Measurements from ENCODE around the gene ESD.
A peak's percentile ranks its signal among the peaks of the same experiment; 100 is the strongest.

ESD gene

DNA sequence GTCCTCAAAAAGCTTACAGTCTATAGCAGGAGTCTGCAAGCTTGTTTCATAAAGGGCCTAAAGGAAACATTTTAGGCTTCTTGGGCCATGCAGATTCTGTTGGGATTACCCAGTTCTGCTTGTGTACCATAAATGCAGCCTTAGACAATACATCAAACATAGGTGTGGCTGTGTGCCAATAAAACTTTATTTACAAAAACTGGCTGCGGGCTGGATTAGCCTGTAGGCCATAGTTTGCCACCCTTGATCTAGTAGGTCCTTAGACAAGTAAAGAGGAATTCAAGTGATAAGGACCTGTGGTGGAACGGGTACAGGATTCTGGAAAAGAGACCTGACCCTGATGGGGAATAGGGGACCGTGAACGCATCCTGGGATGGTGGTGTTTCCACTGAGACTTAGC, 51.9 kb downstream of the ESD start:
- no peak for DNase-seq (ENCODE audit: low read depth)

DNA sequence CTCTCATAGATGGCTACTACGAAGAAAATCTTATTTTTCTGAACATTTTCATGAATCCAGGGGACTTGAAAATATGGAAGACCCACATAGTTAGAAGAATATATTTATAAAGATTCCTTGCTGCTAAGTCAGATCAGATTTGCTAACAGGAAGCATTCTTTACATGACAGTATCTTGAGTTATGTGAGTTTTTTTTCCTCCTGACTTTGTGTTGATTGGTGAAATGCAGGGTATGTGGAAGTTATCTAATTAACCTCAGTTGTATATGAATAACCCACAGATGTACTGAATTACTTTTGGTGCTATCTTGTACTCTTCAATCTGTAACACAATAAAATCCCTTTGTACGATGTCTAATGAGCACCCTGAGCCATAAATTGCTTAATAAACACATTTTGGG, 53.8 kb downstream of the ESD start:
- DNase-seq (ENCODE audit: low read depth), result peak; percentile 79

DNA sequence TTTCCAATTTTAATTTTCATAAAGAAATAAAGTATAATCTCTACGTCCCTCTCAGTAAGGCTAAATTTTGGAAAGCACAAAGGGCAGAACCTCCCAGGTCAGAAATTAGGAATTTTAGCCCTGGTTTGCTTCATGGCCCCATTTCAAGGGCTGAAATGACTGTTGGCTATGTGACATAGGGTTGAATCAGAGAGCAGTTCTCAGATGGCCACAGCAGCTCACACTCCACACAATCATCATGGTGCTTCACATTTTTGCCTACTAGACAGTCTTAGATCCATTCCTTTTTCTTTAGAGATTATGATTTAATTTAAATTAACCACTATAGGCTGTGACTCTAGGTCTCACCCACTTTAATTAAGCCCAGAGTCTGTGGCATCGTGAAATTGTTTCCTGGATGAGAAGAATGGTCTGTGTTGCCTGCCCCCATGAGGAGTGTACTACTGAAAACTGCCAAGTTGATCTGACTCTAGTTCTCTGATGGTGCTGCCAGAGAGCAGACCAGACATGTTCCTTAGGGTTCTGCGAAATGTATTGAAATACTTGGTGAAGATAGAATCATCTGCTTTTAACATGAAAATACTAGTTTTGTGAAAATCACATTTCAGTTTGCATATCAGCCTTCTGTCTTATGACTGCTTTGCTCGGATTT, 57.4 kb downstream of the ESD start:
- no peak for DNase-seq (ENCODE audit: low read depth)

DNA sequence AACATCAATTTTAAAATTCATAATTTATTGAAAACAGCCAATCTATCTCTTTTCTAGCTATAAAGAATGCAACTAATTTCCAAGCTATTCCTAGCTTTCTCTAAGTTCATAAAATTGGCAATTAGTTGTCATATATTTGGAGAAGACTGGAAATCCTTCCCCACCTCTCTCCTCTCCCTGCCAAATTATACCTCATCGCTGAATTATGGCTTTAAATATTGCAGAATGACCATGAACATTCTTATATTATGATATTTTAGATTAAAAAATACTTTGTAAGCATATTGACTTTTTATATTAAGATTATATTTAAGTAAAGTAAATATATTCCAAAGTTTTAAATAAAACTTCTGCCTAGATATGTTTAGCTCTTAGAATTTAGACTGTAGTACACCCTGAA, 58.2 kb downstream of the ESD start:
- no peak for DNase-seq (ENCODE audit: low read depth)

DNA sequence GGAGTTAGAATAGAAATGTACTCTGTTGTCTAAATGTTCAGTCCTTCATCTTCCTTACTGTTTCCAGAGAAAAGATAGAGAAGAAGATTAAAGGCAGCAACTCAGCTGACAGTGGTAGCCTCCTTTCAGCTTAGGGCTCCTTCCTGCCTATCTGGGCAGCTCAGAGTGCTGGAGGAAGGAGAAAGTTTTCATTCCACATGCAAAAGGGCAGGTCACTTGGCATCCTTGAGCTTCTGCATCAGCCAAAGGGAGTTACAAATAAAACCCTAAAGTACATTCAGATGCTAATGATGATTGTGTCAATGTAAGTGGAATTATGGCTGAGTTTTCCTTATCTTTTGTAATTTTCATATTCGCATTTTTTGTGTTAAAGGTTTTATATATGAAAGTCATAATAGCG, 58.9 kb downstream of the ESD start:
- DNase-seq (ENCODE audit: low read depth), result no peak

DNA sequence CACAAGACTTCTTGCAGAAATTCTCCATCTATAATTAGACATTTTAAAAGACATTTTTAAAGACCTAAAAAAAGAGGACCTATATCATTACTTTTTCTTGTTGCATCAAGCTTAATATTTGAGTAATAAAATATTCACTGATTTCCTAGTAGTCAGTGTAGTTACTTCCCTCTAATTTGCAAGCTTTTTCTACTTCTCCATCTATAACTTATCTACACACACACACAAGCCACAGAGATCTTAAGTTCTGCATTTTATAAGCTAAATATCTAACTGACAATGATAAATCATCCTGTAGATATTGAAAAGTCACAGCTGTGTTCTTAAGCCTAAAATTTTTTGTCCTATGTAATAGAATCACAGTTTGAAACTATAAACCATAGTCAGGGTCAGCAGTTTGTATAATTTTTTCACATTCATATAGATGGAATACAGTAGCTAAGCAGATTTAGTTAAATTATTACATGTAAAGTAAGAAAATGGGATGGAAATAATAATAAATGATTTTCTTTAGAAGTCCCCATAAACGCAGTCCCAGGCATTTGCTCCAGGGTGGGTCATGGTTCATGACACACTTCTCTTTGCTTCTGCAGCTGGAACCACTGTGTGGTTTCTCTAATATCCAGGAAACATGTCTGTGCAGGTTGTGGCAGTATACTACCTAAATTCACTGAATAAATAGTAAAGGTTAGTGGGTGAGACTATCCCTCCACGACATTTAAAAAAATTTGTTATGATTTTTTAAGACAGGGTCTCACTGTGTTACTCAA, 60.2 kb downstream of the ESD start:
- DNase-seq (ENCODE audit: low read depth), result no peak

DNA sequence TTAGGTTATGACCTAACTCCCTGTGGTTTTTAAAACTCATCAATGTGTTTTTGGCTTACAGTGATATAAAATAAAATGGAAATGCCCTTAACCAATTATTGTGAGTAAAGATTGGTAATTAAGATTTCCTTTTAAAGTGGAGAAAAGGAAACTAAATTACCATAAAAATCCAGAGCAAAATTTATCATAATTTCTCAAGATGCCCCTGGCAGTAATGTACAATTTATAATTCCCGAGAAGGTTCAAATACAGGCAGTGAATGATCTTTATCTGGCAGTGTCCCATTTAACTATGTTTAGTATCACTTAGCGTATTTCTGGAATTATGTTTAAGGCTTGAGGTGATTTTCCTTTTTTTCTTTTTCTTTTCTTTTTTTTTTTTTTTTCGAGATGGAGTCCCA, 61.5 kb downstream of the ESD start:
- DNase-seq (ENCODE audit: low read depth), result no peak

DNA sequence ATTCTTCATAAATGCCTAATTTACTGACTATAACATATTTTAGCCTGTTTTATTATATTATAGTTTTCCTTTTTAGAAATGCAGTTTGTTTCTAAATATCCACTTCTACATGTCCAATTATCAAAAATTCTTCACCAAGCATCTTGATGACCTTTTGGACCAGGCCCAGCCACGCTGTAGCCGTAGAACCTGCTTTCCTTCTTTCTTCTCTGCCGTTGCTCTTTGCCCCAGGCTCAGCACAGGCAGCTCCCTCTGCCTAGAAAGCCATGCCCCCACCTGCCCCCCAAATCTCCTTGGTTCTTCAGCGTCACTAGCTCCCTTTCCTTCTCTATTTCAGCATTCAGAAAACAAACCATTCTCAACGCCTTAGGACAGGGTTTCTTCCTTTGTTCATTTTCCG, 65.4 kb downstream of the ESD start:
- no peak for DNase-seq (ENCODE audit: low read depth)

DNA sequence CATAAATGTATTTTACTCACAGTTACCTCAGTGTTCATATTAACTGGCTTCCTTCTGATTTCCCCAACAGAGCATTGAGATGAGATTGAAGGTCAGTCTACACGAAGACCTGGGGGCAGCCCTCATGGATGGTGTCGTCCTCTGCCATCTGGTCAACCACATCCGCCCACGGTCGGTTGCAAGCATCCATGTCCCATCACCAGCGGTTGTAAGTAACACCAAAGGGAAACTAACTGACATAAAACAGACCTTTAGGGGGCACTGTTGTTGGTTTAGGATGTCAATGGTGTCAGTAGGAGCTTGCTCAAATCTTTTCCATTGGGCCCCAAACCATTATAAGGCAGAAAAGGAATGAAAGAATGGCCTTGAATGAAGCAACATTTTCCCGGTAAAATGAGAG, 68.2 kb downstream of the ESD start:
- DNase-seq (ENCODE audit: low read depth), result no peak

DNA sequence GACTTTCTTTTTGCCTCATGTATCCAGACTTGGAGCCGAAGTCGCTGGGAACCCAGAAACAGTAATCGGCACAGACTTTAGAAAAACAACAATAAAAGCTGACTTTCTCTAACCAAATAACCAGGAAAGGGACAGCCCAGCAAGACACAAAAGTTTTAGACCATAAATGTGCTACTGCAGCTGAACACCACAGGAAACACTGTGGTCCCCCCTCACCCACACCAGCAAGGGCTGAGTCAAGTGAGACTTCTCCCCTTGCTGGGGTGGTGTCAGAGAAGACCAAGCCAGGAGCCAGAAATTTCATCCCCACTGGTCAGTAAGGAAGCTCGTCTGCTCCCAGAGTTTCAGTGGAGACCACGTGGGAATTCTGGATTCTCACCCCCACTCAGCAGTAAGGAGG, 70.6 kb downstream of the ESD start:
- DNase-seq (ENCODE audit: low read depth), result no peak

Measured in EH (cell line).